Esophagus squamous epithelium (tissue), 4 donors: ENCODE results near the gene POLK.
"Not testable (repeated sequence)": the region's sequence is repeated elsewhere in the genome, so short reads cannot be mapped to it uniquely, and the experiment has no call there.

ENCODE experiments used
- CTCF ChIP-seq, 6 experiments: fragments of 450-650 bp in 4 of 6; fragments of 200-600 bp in 2 of 6; sonication (generic) in 2 of 6; IDR thresholded peaks; one replicate each; pipeline ENCODE4 v1.5.1; 2016 to 2019; ENCODE audit warnings: antibody characterized with exemption in 6 of 6, mild to moderate bottlenecking in 4 of 6, moderate library complexity in 4 of 6
- POLR2A ChIP-seq, 4 donors: fragments of 450-650 bp; IDR thresholded peaks; one replicate each; pipeline ENCODE4 v1.6.1; 2017; ENCODE audit warnings: antibody characterized with exemption in 4 of 4, mild to moderate bottlenecking in 4 of 4, moderate library complexity in 3 of 4

GRCh38 chr5:75489847-75490246, 21.8 kb upstream of the POLK start:
- TF ChIP-seq CTCF, POLR2A (IDR thresholded peaks at IDR 0.05): not testable (repeated sequence)
